Uterus (tissue), 4 donors: ENCODE results near the gene GPR137. TPM values are rescaled to one million over a fixed set of nuclear protein-coding genes. Genes with fewer than 3 reads are reported as not detected.
"Not testable (repeated sequence)": the region's sequence is repeated elsewhere in the genome, so short reads cannot be mapped to it uniquely, and the experiment has no call there.

ENCODE experiments used
- DNase-seq, 2 donors: peaks; one replicate each; pipeline ENCODE4 v3.0.0-alpha.2; 2019 to 2020
- H3K27ac ChIP-seq, 2 donors: fragments of 200-600 bp; sonication (generic); 1 replicate in 1 of 2; 2 replicates in 1 of 2; pipeline ENCODE4 v1.5.1; 2016 to 2018
- H3K27me3 ChIP-seq, 2 donors: fragments of 200-600 bp; sonication (generic); one replicate each; pipeline ENCODE4 v1.5.1; 2018 to 2019; ENCODE audit warnings: control low read depth in 1 of 2
- H3K36me3 ChIP-seq, 2 donors: fragments of 200-600 bp; sonication (generic); one replicate each; pipeline ENCODE4 v1.5.1; 2019; ENCODE audit warnings: control low read depth in 1 of 2
- H3K4me1 ChIP-seq, 2 donors: fragments of 200-600 bp; sonication (generic); one replicate each; pipeline ENCODE4 v1.5.1; 2018 to 2019; ENCODE audit warnings: control low read depth in 1 of 2
- H3K4me3 ChIP-seq, 2 donors: fragments of 200-600 bp; sonication (generic); 1 replicate in 1 of 2; 2 replicates in 1 of 2; pipeline ENCODE4 v1.5.1; 2018 to 2019; ENCODE audit warnings: mild to moderate bottlenecking in 1 of 2
- H3K9me3 ChIP-seq, 2 donors: fragments of 200-600 bp; sonication (generic); one replicate each; pipeline ENCODE4 v1.5.1; 2019; ENCODE audit warnings: control low read depth in 1 of 2
- CTCF ChIP-seq, 4 experiments: fragments of 200-600 bp in 2 of 4; fragments of 450-650 bp in 2 of 4; sonication (generic) in 2 of 4; IDR thresholded peaks; one replicate each; pipeline ENCODE4 v1.5.1; 2016 to 2019; ENCODE audit warnings: antibody characterized with exemption in 4 of 4, mild to moderate bottlenecking in 2 of 4, moderate library complexity in 1 of 4
- POLR2A ChIP-seq, 2 donors: fragments of 450-650 bp; IDR thresholded peaks; one replicate each; pipeline ENCODE4 v1.6.1; 2016; ENCODE audit warnings: antibody characterized with exemption in 2 of 2, mild to moderate bottlenecking in 1 of 2, moderate library complexity in 1 of 2
- intact Hi-C: fragments of 100-400 bp; cut with DNase I; formaldehyde crosslinking; loops from one replicate; pipeline ENCODE4 v1.15.1; 2023; ENCODE audit warnings: low total_unique reads
- total RNA-seq, 4 donors: library from RNA; depleted of rRNA in 3 of 4; stranded (reverse); fragments of >200 nt in 3 of 4; gene quantifications; one replicate each; pipeline versions ENCODE4 v1.1.0 to v1.2.4, GENCODE V29; 2014 to 2023
- donor health status: DM: yes; HTN: yes; CAD: no.

Gene GPR137
- total RNA-seq, 4 donors from 2014 or later: 0.51 to 32.3 (median 10.6) TPM

DNA sequence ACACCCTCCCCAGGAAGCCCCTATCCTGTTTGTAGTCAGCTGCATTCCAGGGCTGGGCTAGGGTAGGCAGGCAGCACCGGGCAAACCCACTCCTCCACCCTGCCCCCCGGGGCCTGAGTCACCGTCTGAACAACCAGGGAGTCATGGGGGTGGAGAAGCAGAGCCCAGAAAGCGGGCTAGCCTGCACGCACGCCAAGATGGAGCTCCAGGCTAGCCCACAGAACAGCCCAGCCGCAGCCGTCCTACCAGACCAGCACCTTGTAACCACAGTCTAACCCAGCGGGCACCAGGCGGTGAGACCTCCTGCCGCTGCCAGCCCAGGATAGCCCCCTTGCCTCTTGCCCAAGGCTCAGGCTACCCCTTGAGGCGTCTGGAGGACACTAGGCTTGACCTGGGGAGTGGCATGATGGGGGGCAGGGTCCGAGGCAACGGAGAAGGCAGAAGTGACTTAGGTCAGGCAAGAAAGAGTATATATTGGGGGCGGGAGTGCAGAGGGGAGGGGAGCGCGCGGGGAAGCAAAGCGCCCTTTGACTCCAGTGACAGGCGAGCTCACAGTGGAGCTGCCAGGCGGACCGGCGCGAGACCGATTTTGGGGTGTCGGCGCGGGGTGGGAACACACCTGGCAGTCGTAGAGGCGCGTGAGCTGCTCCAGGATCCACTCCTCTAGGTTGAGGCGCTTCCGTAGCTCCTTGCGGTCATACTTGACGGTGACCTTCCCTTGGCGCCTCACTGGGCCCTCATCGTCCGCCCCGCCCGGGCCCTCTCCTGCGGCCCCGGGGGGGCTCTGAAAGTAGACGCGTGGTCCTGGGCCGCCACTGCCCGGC, 39.6 kb upstream of the GPR137 start:
- DNase-seq: peak; percentile 73 to 75
- Histone ChIP-seq H3K27ac (peak overlapping the region; percentile 79 to 80), H3K36me3 (no peaks in the 10 kb centered on the region), H3K4me3 (peak overlapping the region; percentile 52 to 60), H3K4me1 (peaks cover 0 to 17% of the 10 kb centered on the region in 2 donors), H3K27me3 (no peaks in the 10 kb centered on the region), H3K9me3 (no peaks in the 10 kb centered on the region)
- no peak for TF ChIP-seq POLR2A (IDR thresholded peaks at IDR 0.05)
- TF ChIP-seq CTCF (IDR thresholded peaks at IDR 0.05): no peak
- intact Hi-C loops: no loop called here

GRCh38 chr11:64246621-64246870, 39.1 kb upstream of the GPR137 start:
- H3K27me3 ChIP-seq, DNase-seq, intact Hi-C loops, H3K9me3 ChIP-seq, H3K36me3 ChIP-seq: not testable (repeated sequence)
- Histone ChIP-seq H3K27ac (peak overlapping the region; percentile 79 to 80), H3K4me1 (peaks cover 0 to 18% of the 10 kb centered on the region in 2 donors), H3K4me3 (peak overlapping the region; percentile 52 to 60)

- intact Hi-C loops: no loop called here
- DNase-seq: peak; percentile 81 to 87
Measured at GRCh38 chr11:64246871-64247728, 38.5 kb upstream of the GPR137 start, which contains the start of gene PPP1R14B. TSS of gene PPP1R14B (minus strand) at chr11:64246943. CDS start at chr11:64246673, 270 bp downstream.

GRCh38 chr11:64247729-64248531, 37.7 kb upstream of the GPR137 start:
- intact Hi-C loops: no loop called here
- peak overlapping the region; percentile 52 to 60 for H3K4me3 ChIP-seq
- H3K27ac ChIP-seq: peak overlapping the region; percentile 79 to 85
- H3K4me1 ChIP-seq: peaks cover 0 to 16% of the 10 kb centered on the region in 2 donors
- no peaks in the 10 kb centered on the region for H3K9me3 ChIP-seq
- no peak for DNase-seq
- no peaks in the 10 kb centered on the region for H3K27me3 ChIP-seq
- TF ChIP-seq CTCF (IDR thresholded peaks at IDR 0.05) (no peak), POLR2A (IDR thresholded peaks at IDR 0.05) (no peak)
- H3K36me3 ChIP-seq: no peaks in the 10 kb centered on the region

More at GRCh38 chr11:64246871-64247728, 38.5 kb upstream of the GPR137 start, which contains the start of gene PPP1R14B:
- no peaks in the 10 kb centered on the region for H3K27me3 ChIP-seq
- peak; percentile 12 to 46 (median 17) for TF ChIP-seq CTCF (IDR thresholded peaks at IDR 0.05)
- peak in 1 of 2 donors; percentile 52 for TF ChIP-seq POLR2A (IDR thresholded peaks at IDR 0.05)
- H3K4me1 ChIP-seq: peaks cover 0 to 17% of the 10 kb centered on the region in 2 donors
- peak within 1 kb of the TSS; percentile 52 to 60 for H3K4me3 ChIP-seq
- H3K36me3 ChIP-seq: no peaks in the 10 kb centered on the region
- peak within 1 kb of the TSS; percentile 79 to 85 for H3K27ac ChIP-seq
- H3K9me3 ChIP-seq: no peaks in the 10 kb centered on the region

GRCh38 chr11:64248578-64248977, 37.1 kb upstream of the GPR137 start:
- Histone ChIP-seq H3K4me1 (peaks cover 0 to 16% of the 10 kb centered on the region in 2 donors), H3K36me3 (no peaks in the 10 kb centered on the region), H3K27ac (no peak overlapping the region), H3K9me3 (no peaks in the 10 kb centered on the region), H3K27me3 (no peaks in the 10 kb centered on the region), H3K4me3 (no peak overlapping the region)
- DNase-seq: no peak
- TF ChIP-seq POLR2A (IDR thresholded peaks at IDR 0.05) (no peak), CTCF (IDR thresholded peaks at IDR 0.05) (no peak)
- intact Hi-C loops: no loop called here
